ENCODE data around the gene RABGGTA. TPM values are rescaled to one million over a fixed set of nuclear protein-coding genes. Genes with fewer than 3 reads are reported as not detected.

RABGGTA gene
- total and polyA plus RNA-seq, 4 donors, result 17.1 to 40.0 (median 22.6) TPM

DNA sequence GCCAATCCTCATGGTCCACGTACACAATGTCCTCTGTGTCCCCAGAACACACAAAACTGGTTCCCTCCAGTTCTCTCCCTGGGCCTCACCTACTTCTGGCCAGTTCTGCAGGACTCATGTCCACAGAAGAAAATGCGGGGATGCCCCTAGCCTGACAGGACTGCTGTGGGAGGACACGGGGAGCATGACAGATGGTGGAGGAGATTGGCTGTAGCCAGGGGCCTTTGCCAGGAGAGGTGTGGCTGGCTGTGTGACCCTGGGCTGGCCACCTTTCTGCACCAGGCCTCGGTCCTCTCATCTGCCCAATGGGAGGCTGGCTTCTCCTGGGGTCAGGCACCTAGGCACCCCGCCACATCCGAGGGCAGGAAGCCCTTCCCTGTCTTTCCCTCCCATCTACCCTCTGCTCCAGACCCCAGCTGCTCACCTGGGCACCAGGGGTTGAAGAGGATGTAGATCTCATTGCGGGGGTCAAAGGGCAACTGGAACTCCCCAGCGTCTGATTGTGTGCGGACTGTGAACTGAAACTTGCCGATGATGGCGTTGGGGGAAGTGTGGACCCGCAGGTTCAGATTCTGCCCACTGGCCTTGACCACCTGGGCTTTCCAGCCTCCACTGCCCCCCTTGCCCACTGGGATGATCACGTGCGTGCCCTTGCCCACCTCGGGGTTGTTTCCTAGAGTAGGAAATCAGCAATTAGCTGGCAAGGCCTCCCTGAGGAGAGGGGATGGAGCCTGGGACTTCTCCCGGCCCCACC lies 11.2 kb downstream of the RABGGTA start:
- intact Hi-C loops (cut with DNase I), result no loop called here
- H3K36me3 ChIP-seq (ENCODE audit: control insufficient read depth in 1 of 2, insufficient read depth in 2 of 2, low read length in 1 of 2), result no peaks in the 10 kb centered on the region
- ATAC-seq (ENCODE audit: low FRiP score) (no peak), DNase-seq (no peak)
- no peak overlapping the region for H3K27ac ChIP-seq (ENCODE audit: low read depth in 1 of 2, low read length in 2 of 2)
- no peaks in the 10 kb centered on the region for H3K4me1 ChIP-seq (ENCODE audit: control insufficient read depth in 1 of 2, insufficient read depth in 2 of 2, low read length in 2 of 2)
- H3K27me3 ChIP-seq (ENCODE audit: control insufficient read depth in 1 of 2, insufficient read depth in 2 of 2, low read length in 1 of 2), result no peaks in the 10 kb centered on the region
- 89% methylated on average over 16 of the region's 16 CpGs for WGBS, 2 donors
- no peaks in the 10 kb centered on the region for H3K9me3 ChIP-seq (ENCODE audit: control insufficient read depth, low read length)
- H3K4me3 ChIP-seq (ENCODE audit: low read length in 2 of 2), result no peak overlapping the region

DNA sequence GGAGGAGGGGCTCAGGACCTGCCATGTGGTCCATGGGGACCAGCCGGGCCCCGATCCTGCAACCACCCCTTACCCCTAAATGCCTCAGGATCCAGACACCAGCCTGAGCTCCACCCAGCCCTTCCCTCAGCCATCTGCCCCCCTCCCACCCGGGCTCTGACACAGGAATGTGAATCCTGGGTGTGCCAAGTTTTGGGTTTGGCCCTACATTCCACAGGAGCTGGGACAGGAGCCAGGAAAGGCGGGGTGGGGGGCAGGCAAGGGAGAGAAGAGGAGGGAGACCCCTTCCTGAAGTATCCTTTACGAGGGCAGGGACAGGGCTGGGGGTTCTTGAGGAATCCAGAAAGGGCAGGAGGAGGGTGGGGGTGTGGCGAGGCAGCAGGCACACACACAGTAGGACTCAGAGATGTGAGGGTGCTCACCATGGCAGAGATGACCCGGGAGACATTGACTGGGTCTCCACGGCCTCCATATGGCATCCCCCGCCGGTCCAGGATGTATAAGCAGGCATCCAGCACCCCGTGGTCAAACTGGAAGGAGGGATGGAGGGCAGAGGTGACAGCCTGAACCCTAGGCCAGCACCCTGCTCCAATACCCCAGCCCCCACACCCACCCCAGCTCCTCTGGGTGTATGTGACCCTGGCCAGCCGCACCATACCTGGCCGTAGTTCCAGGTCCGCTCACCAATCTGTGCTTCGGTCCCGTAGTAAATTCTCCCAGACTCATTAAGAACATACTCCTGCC lies 11.9 kb downstream of the RABGGTA start:
- no peaks in the 10 kb centered on the region for H3K27me3 ChIP-seq (ENCODE audit: control insufficient read depth in 1 of 2, insufficient read depth in 2 of 2, low read length in 1 of 2)
- WGBS, 2 donors, result 61 to 67% methylated on average over 16 of the region's 16 CpGs
- H3K27ac ChIP-seq (ENCODE audit: low read depth in 1 of 2, low read length in 2 of 2), result no peak overlapping the region
- DNase-seq (no peak), ATAC-seq (ENCODE audit: low FRiP score) (no peak)
- no peaks in the 10 kb centered on the region for H3K9me3 ChIP-seq (ENCODE audit: control insufficient read depth, low read length)
- H3K4me1 ChIP-seq (ENCODE audit: control insufficient read depth in 1 of 2, insufficient read depth in 2 of 2, low read length in 2 of 2), result no peaks in the 10 kb centered on the region
- no peaks in the 10 kb centered on the region for H3K36me3 ChIP-seq (ENCODE audit: control insufficient read depth in 1 of 2, insufficient read depth in 2 of 2, low read length in 1 of 2)
- no peak overlapping the region for H3K4me3 ChIP-seq (ENCODE audit: low read length in 2 of 2)
- intact Hi-C loops (cut with DNase I), result no loop called here

DNA sequence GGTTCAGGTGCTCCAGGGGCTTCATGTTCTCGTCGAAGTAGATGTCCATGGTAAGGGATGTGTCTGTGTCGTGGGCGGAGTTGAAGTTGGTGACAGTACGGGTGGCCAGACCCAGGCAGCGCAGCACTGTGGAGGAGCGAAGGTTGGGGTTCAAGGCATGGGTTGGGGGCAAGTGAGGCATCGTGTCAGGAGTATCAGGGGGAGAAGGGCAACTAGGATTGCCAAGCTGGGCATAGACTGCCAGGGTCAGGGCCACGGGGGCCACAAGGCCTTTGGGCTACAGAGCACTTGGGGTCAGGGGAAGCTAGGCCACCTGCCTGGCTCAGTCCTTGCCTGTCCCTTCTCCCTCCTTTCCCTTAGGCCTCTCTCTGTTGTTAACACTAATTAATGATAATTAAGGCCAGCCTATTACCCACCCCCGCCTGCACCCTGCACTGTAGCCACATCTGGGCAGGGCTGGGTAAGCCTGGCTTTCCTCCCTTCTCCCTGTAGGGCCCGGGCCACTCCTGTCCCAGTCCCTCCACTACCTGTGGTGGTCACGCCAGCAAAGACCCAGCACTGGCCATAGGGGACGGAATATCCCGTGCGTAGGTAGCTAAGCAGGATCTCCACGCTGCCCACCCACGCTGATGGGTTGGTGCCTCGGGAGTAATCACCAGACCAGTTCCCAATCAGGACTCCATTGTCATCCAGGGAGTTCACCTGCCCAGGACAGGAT lies 12.7 kb downstream of the RABGGTA start:
- Histone ChIP-seq H3K9me3 (ENCODE audit: control insufficient read depth, low read length) (no peaks in the 10 kb centered on the region), H3K27me3 (ENCODE audit: control insufficient read depth in 1 of 2, insufficient read depth in 2 of 2, low read length in 1 of 2) (no peaks in the 10 kb centered on the region), H3K4me3 (ENCODE audit: low read length in 2 of 2) (no peak overlapping the region), H3K27ac (ENCODE audit: low read depth in 1 of 2, low read length in 2 of 2) (no peak overlapping the region), H3K4me1 (ENCODE audit: control insufficient read depth in 1 of 2, insufficient read depth in 2 of 2, low read length in 2 of 2) (no peaks in the 10 kb centered on the region), H3K36me3 (ENCODE audit: control insufficient read depth in 1 of 2, insufficient read depth in 2 of 2, low read length in 1 of 2) (no peaks in the 10 kb centered on the region)
- WGBS, 2 donors, result 90 to 92% methylated on average over 18 of the region's 18 CpGs
- no peak for DNase-seq
- no peak for ATAC-seq (ENCODE audit: low FRiP score)
- intact Hi-C loops (cut with DNase I), result no loop called here

GRCh38 chr14:24258119-24258518 lies 13.3 kb downstream of the RABGGTA start:
- WGBS, 2 donors, result 85 to 86% methylated on average over 9 of the region's 9 CpGs
- intact Hi-C loops (cut with DNase I), result no loop called here
- DNase-seq, result no peak

DNA sequence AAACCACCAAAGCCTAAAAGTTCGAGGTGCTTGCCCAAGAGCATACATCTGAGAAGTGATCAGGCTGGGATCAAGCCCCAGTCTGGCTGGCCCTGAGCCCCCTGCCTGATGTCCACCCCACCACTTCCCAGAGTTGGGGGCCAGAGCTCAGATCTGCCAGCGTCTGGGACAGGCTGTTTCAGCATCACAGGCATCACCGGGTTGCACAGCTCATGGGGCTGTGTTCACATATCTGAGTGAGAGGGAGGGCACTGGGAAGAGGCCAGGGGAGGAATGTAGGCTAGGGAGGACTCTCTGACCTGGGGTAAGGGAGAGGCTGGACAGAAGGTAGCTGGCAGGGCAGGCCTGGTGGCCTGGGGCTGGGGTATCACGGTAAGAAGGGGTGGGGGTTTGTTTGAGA lies 14.4 kb downstream of the RABGGTA start:
- Histone ChIP-seq H3K4me1 (ENCODE audit: control insufficient read depth in 1 of 2, insufficient read depth in 2 of 2, low read length in 2 of 2) (no peaks in the 10 kb centered on the region), H3K27me3 (ENCODE audit: control insufficient read depth in 1 of 2, insufficient read depth in 2 of 2, low read length in 1 of 2) (no peaks in the 10 kb centered on the region), H3K27ac (ENCODE audit: low read depth in 1 of 2, low read length in 2 of 2) (no peak overlapping the region), H3K4me3 (ENCODE audit: low read length in 2 of 2) (no peak overlapping the region), H3K9me3 (ENCODE audit: control insufficient read depth, low read length) (no peaks in the 10 kb centered on the region), H3K36me3 (ENCODE audit: control insufficient read depth in 1 of 2, insufficient read depth in 2 of 2, low read length in 1 of 2) (no peaks in the 10 kb centered on the region)
- ATAC-seq (ENCODE audit: low FRiP score) (no peak), DNase-seq (no peak)
- 65 to 66% methylated on average over 4 of the region's 4 CpGs for WGBS, 2 donors
- intact Hi-C loops (cut with DNase I), result no loop called here

More at GRCh38 chr14:24258119-24258518, 13.3 kb downstream of the RABGGTA start:
- no peaks in the 10 kb centered on the region for H3K9me3 ChIP-seq (ENCODE audit: control insufficient read depth, low read length)
- ATAC-seq (ENCODE audit: low FRiP score), result no peak
- no peaks in the 10 kb centered on the region for H3K36me3 ChIP-seq (ENCODE audit: control insufficient read depth in 1 of 2, insufficient read depth in 2 of 2, low read length in 1 of 2)
- no peaks in the 10 kb centered on the region for H3K4me1 ChIP-seq (ENCODE audit: control insufficient read depth in 1 of 2, insufficient read depth in 2 of 2, low read length in 2 of 2)
- H3K27me3 ChIP-seq (ENCODE audit: control insufficient read depth in 1 of 2, insufficient read depth in 2 of 2, low read length in 1 of 2), result no peaks in the 10 kb centered on the region
- no peak overlapping the region for H3K27ac ChIP-seq (ENCODE audit: low read depth in 1 of 2, low read length in 2 of 2)
- no peak overlapping the region for H3K4me3 ChIP-seq (ENCODE audit: low read length in 2 of 2)

DNA sequence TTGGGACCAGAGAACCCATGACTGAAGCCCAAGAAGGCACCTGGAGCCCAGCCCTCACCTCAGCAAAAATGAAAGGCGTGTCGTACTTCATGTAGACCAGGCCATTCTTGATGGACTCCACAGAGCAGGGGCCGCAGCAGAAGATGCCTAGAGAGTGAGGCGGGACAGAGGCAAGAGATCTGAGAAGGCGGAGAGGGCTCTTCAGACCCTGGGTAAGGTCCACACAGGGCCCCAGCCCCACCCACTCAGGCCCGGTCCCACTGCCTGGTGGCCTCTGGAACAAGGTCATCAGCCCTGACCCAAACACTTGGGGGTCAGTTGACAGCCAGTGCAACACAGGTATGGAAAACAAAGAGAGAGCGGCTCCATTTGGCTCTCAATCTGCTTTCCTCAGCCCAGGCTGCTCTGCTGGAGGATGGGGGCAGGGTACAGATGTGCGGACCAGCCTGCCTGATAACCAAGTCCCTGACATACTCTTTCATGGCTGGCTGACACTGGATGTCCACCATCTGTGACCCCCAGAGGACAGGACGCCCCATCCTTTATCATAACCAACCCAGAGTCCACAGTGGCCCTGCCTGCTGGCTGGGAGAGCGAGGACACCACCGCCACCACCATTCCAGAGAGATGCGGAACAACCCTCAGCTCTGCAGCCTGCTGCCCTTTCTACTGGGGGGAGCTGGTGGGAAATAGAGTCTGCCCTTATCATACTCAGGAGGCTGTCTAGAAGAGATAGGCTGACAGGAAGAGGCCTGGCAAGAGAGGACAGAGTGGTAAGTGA lies 15.3 kb downstream of the RABGGTA start:
- no peak overlapping the region for H3K4me3 ChIP-seq (ENCODE audit: low read length in 2 of 2)
- 92 to 95% methylated on average over 12 of the region's 12 CpGs for WGBS, 2 donors
- H3K36me3 ChIP-seq (ENCODE audit: control insufficient read depth in 1 of 2, insufficient read depth in 2 of 2, low read length in 1 of 2), result no peaks in the 10 kb centered on the region
- ATAC-seq (ENCODE audit: low FRiP score) (no peak), DNase-seq (no peak)
- intact Hi-C loops (cut with DNase I), result no loop called here
- H3K4me1 ChIP-seq (ENCODE audit: control insufficient read depth in 1 of 2, insufficient read depth in 2 of 2, low read length in 2 of 2), result no peaks in the 10 kb centered on the region
- no peak overlapping the region for H3K27ac ChIP-seq (ENCODE audit: low read depth in 1 of 2, low read length in 2 of 2)
- no peaks in the 10 kb centered on the region for H3K27me3 ChIP-seq (ENCODE audit: control insufficient read depth in 1 of 2, insufficient read depth in 2 of 2, low read length in 1 of 2)
- no peaks in the 10 kb centered on the region for H3K9me3 ChIP-seq (ENCODE audit: control insufficient read depth, low read length)

- H3K4me1 ChIP-seq (ENCODE audit: control insufficient read depth in 1 of 2, insufficient read depth in 2 of 2, low read length in 2 of 2), result no peaks in the 10 kb centered on the region
- ATAC-seq (ENCODE audit: low FRiP score), result no peak
- intact Hi-C loops (cut with DNase I), result no loop called here
- H3K36me3 ChIP-seq (ENCODE audit: control insufficient read depth in 1 of 2, insufficient read depth in 2 of 2, low read length in 1 of 2), result no peaks in the 10 kb centered on the region
- H3K27me3 ChIP-seq (ENCODE audit: control insufficient read depth in 1 of 2, insufficient read depth in 2 of 2, low read length in 1 of 2), result no peaks in the 10 kb centered on the region
- H3K27ac ChIP-seq (ENCODE audit: low read depth in 1 of 2, low read length in 2 of 2), result no peak overlapping the region
- no peaks in the 10 kb centered on the region for H3K9me3 ChIP-seq (ENCODE audit: control insufficient read depth, low read length)
- 92 to 94% methylated on average over 8 of the region's 8 CpGs for WGBS, 2 donors
- DNase-seq, result no peak
- no peak overlapping the region for H3K4me3 ChIP-seq (ENCODE audit: low read length in 2 of 2)
Observed at GRCh38 chr14:24255438-24255837, 16.0 kb downstream of the RABGGTA start.

- WGBS, 2 donors, result 92 to 94% methylated on average over 19 of the region's 19 CpGs
- Histone ChIP-seq H3K27ac (ENCODE audit: low read depth in 1 of 2, low read length in 2 of 2) (no peak overlapping the region), H3K4me1 (ENCODE audit: control insufficient read depth in 1 of 2, insufficient read depth in 2 of 2, low read length in 2 of 2) (no peaks in the 10 kb centered on the region), H3K36me3 (ENCODE audit: control insufficient read depth in 1 of 2, insufficient read depth in 2 of 2, low read length in 1 of 2) (no peaks in the 10 kb centered on the region), H3K4me3 (ENCODE audit: low read length in 2 of 2) (no peak overlapping the region), H3K9me3 (ENCODE audit: control insufficient read depth, low read length) (no peaks in the 10 kb centered on the region), H3K27me3 (ENCODE audit: control insufficient read depth in 1 of 2, insufficient read depth in 2 of 2, low read length in 1 of 2) (no peaks in the 10 kb centered on the region)
- DNase-seq (no peak), ATAC-seq (ENCODE audit: low FRiP score) (no peak)
- intact Hi-C loops (cut with DNase I), result loop anchor here in 1 of 2 donors (5.0 kb wide), 1 partner anchor 162 kb away; no protein-coding TSS in a partner anchor
Observed at GRCh38 chr14:24254630-24255392, 16.6 kb downstream of the RABGGTA start.
